Dermis lymphatic vessel endothelial cell (primary cell): ENCODE data around the gene KRTAP9-4. TPM values are rescaled to one million over a fixed set of nuclear protein-coding genes. Genes with fewer than 3 reads are reported as not detected.

Experiments
- total RNA-seq: library from RNA; depleted of rRNA; stranded (reverse); fragments of >200 nt; gene quantifications from 2 replicates; pipeline ENCODE4 v1.2.1, GENCODE V29; 2014

KRTAP9-4 gene
- total RNA-seq = not detected in 2 replicates

GRCh38 chr17:41249637-41250240 is at the start of gene KRTAP9-4:
Gene KRTAP9-4, plus strand, starts transcription at chr17:41249687. Its CDS starts 34 bp downstream, at chr17:41249721.

GRCh38 chr17:41226598-41227095 is 22.8 kb upstream of the KRTAP9-4 start, which contains the start of gene KRTAP9-2:
Gene KRTAP9-2, plus strand, starts transcription at chr17:41226648. Its CDS starts 7 bp downstream, at chr17:41226655.

GRCh38 chr17:41232399-41233105 is 16.9 kb upstream of the KRTAP9-4 start, which contains the start of gene KRTAP9-3:
Gene KRTAP9-3, plus strand, starts transcription at chr17:41232449. Its CDS starts 53 bp downstream, at chr17:41232502.

GRCh38 chr17:41237949-41238437 is 11.5 kb upstream of the KRTAP9-4 start, which contains the start of gene KRTAP9-8:
Gene KRTAP9-8, plus strand, starts transcription at chr17:41237999. Its CDS starts 53 bp downstream, at chr17:41238052.

GRCh38 chr17:41255381-41256290 is 6.1 kb downstream of the KRTAP9-4 start, which contains the start of gene KRTAP9-9:
Gene KRTAP9-9, plus strand, starts transcription at chr17:41255384.

GRCh38 chr17:41265078-41265477 is 15.6 kb downstream of the KRTAP9-4 start, which contains the start of gene KRTAP9-6:
Gene KRTAP9-6, plus strand, starts transcription at chr17:41265378. Its CDS starts 0 bp downstream, at chr17:41265378.

GRCh38 chr17:41275648-41276190 is 26.2 kb downstream of the KRTAP9-4 start, which contains the start of gene KRTAP9-7:
Gene KRTAP9-7, plus strand, starts transcription at chr17:41275698. Its CDS starts 0 bp downstream, at chr17:41275698.

Other genes with a start within 250 kb of the KRTAP9-4 start
- gene KRTAP3-2, start 249.8 kb upstream of the KRTAP9-4 start, total RNA-seq = not detected in 2 replicates
- not detected in 2 replicates for gene KRTAP3-1, start 240.6 kb upstream of the KRTAP9-4 start, total RNA-seq
- gene KRTAP1-5, start 222.5 kb upstream of the KRTAP9-4 start, total RNA-seq = not detected in 2 replicates
- not detected in 2 replicates for gene KRTAP1-4, start 219.5 kb upstream of the KRTAP9-4 start, total RNA-seq
- not detected in 2 replicates for gene KRTAP1-3, start 214.8 kb upstream of the KRTAP9-4 start, total RNA-seq
- gene KRTAP1-1, start 208.2 kb upstream of the KRTAP9-4 start, total RNA-seq = not detected in 2 replicates
- not detected in 2 replicates for gene KRTAP2-1, start 202.4 kb upstream of the KRTAP9-4 start, total RNA-seq
- not detected in 2 replicates for gene KRTAP2-2, start 194.5 kb upstream of the KRTAP9-4 start, total RNA-seq
- not detected in 2 replicates for gene KRTAP2-3, start 189.6 kb upstream of the KRTAP9-4 start, total RNA-seq
- gene KRTAP2-4, start 183.8 kb upstream of the KRTAP9-4 start, total RNA-seq = not detected in 2 replicates
- not detected in 2 replicates for gene KRTAP4-7, start 165.5 kb upstream of the KRTAP9-4 start, total RNA-seq
- not detected in 2 replicates for gene KRTAP4-8, start 151.5 kb upstream of the KRTAP9-4 start, total RNA-seq
- not detected in 2 replicates for gene KRTAP4-16, start 147.5 kb upstream of the KRTAP9-4 start, total RNA-seq
- not detected in 2 replicates for gene KRTAP4-9, start 144.3 kb upstream of the KRTAP9-4 start, total RNA-seq
- not detected in 2 replicates for gene KRTAP4-11, start 131.3 kb upstream of the KRTAP9-4 start, total RNA-seq
- not detected in 2 replicates for gene KRTAP4-12, start 125.5 kb upstream of the KRTAP9-4 start, total RNA-seq
- gene KRTAP4-6, start 109.1 kb upstream of the KRTAP9-4 start, total RNA-seq = not detected in 2 replicates
- not detected in 2 replicates for gene KRTAP4-5, start 99.9 kb upstream of the KRTAP9-4 start, total RNA-seq
- gene KRTAP4-4, start 88.9 kb upstream of the KRTAP9-4 start, total RNA-seq = not detected in 2 replicates
- not detected in 2 replicates for gene KRTAP4-3, start 81.5 kb upstream of the KRTAP9-4 start, total RNA-seq
- gene KRTAP4-2, start 71.5 kb upstream of the KRTAP9-4 start, total RNA-seq = not detected in 2 replicates
- not detected in 2 replicates for gene KRTAP4-1, start 64.8 kb upstream of the KRTAP9-4 start, total RNA-seq
- not detected in 2 replicates for gene KRTAP9-1, start 59.8 kb upstream of the KRTAP9-4 start, total RNA-seq
- gene KRTAP9-2, start 23.0 kb upstream of the KRTAP9-4 start, total RNA-seq = not detected in 2 replicates
- not detected in 2 replicates for gene KRTAP9-3, start 17.2 kb upstream of the KRTAP9-4 start, total RNA-seq
- not detected in 2 replicates for gene KRTAP9-8, start 11.7 kb upstream of the KRTAP9-4 start, total RNA-seq
- gene KRTAP9-9, start 5.7 kb downstream of the KRTAP9-4 start, total RNA-seq = not detected in 2 replicates
- gene KRTAP9-6, start 15.7 kb downstream of the KRTAP9-4 start, total RNA-seq = not detected in 2 replicates
- not detected in 2 replicates for gene KRTAP9-7, start 26.0 kb downstream of the KRTAP9-4 start, total RNA-seq
- not detected in 2 replicates for gene KRTAP29-1, start 53.2 kb downstream of the KRTAP9-4 start, total RNA-seq
- not detected in 2 replicates for gene KRTAP16-1, start 59.6 kb downstream of the KRTAP9-4 start, total RNA-seq
- gene KRTAP17-1, start 66.0 kb downstream of the KRTAP9-4 start, total RNA-seq = not detected in 2 replicates
- gene KRT33A, start 101.1 kb downstream of the KRTAP9-4 start, total RNA-seq = not detected in 2 replicates
- gene KRT33B, start 120.1 kb downstream of the KRTAP9-4 start, total RNA-seq = not detected in 2 replicates
- gene KRT34, start 132.6 kb downstream of the KRTAP9-4 start, total RNA-seq = not detected in 2 replicates
- gene KRT31, start 147.9 kb downstream of the KRTAP9-4 start, total RNA-seq = not detected in 2 replicates
- not detected in 2 replicates for gene KRT37, start 174.9 kb downstream of the KRTAP9-4 start, total RNA-seq
- gene KRT38, start 191.3 kb downstream of the KRTAP9-4 start, total RNA-seq = not detected in 2 replicates
- gene KRT32, start 217.7 kb downstream of the KRTAP9-4 start, total RNA-seq = not detected in 2 replicates
- gene KRT35, start 231.5 kb downstream of the KRTAP9-4 start, total RNA-seq = not detected in 2 replicates
- 0.22 and 0.34 TPM in 2 replicates for gene KRT36, start 240.2 kb downstream of the KRTAP9-4 start, total RNA-seq